NCI-H526 treated with DMSO at 0.1 percent for 48 hours (cell line): ENCODE measurements around the gene IL13RA1.
"Not testable (repeated sequence)": the region's sequence is repeated elsewhere in the genome, so short reads cannot be mapped to it uniquely, and the experiment has no call there.

Source experiments
- DNase-seq: peaks from one replicate; lab custom pipeline; 2025; lab: John Stamatoyannopoulos, UW

The IL13RA1 gene

DNA sequence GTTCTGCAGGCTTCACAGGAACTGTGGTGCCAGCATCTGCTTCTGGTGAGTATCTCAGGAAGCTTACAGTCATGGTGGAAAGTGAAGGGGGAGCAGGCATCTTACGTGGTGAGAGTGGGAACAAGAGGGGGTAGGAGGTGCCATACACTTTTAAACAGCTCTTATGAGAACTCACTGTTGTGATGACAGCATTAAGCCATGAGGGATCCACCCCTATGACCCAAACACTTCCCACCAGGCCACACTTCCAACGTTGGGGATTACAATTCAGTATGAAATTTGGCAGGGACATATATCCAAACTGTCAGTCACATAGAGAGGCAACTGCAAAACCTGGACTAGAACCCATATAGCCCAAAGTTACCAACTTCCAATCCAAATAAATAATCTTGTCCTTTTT, 53.1 kb downstream of the IL13RA1 start:
- no peak for DNase-seq

DNA sequence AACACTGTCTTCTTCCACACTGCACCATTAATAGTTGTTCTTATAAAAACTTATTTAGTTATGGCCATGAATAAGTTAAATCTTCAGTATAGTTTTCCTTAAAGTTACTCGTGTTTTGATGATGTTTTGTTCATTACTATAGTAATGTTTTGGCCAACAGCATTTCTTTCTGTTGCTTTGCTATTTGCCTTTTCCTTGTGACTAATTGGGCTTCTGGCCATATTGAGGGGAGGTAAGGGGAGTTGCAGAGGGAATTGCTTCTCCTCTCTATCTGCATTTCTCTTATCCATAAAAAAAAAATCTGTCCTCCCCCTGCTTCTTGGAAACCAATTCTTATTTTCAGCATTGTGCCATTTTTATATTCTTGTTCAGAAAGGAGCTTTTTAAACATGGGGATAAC, 53.5 kb downstream of the IL13RA1 start:
- DNase-seq, result no peak

DNA sequence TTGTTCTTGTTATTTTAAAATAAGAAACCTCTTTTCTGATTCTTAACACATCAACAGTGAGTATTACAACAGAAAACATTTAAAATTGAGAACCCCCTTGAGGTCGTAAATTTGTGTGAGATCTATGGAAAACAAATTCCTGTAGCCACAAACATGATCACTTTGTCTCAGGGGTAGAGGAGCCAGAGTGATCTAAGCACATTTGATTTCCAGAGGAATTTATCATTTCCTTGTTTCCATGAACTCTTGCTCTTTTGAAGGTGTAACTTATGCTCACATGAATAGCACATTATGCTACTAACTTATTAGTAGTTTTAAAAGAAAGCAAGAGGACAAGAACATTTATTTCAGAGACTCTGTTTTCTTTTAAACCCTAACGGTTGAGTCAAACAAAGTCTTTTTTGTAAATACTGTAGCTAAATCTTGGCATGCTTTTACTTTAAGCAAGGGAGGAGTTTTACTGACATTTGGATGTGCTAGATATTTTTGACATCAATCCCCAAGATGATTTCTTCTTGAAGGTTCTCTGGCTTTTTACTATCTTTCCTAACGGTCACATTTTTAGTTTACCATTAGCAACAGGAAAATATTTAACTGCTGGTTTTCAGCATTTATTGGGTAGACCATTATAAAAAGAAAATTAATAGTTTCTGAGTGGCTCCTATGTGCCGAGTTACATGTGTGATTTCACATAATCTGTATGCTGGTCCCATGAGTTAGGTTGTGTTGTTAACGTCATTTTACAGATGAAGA, 68.3 kb downstream of the IL13RA1 start:
- no peak for DNase-seq

DNA sequence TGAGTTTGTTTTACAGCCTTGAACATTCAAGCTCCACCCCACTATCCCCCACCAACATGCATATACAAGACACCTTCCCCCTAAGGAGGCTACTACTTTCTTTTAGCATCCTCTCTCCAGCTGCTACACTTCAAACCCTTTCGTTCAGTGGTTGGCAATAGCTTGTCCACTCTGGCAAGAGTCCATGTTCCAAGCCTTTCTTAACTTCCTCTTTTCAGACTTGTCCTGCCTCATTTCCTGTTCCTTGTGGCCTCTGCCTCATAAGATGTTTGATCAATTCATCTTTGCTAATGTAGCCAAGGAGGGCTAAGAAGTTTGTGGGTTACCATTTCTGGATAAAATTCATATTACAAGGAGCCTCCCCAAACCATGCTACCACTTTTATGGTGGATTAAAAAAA, 75.5 kb downstream of the IL13RA1 start:
- no peak for DNase-seq

DNA sequence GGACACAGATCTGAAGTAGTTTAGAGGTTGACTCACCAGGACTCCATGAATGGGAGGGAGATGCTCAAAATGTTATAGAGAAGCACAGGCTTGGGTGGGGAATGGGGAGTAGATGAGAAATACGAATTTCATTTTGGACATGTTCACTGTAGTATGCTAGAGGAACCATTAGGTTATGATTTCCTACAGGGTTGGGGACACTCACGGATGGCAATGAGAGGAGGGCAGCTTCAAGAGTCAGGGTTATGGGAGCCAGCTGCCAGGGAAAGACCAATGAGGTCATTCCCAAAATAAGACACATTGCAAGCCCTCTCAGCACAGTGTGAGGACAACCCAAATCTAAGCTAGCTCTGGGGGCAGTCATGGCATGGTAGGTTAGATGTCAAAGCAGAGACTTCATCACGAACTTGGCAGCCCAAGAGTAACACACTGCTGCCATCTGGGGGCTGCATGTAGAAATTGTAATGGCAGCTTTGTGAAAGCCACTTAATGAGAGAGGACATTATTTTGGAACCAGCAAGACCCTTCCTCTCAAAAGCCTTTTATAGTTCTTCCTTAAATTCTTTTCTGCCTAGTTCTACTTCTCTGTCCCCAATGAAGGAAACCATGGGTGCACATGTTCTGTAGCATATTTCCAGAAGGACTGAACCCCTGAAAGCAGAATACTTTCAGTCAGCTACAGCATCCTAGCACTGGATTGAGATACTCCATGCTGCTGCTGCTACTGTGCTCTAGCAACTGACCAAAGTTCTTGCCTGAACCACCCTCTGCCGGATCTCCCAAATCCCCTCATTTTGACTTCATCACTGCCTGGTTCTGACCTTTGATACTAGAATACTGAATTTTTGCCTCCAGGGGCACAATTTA, 80.0 kb downstream of the IL13RA1 start:
- DNase-seq, result peak; percentile 33

DNA sequence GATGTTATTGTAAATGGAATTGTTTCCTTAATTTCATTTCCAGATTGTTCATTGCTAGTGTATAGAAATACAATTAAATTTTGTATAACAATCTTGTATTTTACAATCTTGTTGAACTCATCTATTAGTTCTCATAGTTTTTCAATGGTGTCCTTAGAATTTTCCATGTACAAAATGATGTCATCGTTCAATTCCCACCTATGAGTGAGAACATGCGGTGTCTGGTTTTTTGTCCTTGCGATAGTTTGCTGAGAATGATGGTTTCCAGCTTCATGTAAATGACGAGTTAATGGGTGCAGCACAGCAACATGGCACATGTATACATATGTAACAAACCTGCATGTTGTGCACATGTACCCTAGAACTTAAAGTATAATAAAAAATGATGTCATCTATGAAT, 89.9 kb downstream of the IL13RA1 start:
- not testable (repeated sequence) for DNase-seq

DNA sequence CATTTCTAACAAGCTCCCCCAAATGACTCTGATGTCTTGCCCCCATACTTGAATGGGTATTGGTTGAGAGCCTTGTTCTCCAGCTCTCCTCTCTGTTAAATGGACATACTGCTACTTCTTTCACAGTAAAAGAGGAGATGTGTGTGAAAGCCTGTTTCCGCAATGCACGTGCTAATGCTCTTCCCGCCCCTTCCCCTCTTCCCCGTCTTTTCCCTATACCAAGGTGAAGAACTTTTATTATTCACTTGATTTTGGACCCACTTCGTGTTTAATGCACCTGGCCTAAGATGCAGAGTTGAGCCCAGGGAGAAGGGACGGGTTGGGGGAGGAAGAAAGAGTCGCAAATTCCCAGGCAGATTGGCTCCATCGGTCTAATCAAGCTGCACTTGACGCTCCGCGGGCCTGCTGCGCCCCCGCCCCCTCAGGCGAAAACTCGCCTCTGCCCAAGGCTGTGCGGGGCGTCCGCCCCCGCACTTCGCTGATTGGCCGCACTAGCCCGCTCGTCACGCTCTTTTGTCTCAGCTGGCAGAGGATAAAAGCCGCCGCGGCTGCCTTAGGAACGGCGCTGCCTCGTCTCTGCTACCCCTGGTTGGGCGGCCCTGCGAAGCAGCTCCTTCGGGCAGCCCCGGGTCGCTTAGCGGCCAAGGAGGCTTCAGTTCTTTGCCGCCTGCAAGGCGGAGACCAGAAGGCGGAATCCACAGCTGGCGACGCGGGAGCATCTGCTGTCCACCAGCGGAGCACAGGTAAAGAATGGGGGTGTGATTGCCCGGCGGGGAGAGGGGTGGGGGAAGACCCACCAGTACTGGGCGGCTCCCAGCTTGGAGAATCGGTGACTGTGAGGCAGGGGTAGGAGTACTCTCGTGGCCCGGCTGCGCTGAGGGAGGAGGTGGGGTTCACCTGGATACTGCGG, 96.1 kb downstream of the IL13RA1 start, which contains the start of gene ZCCHC12:
TSS of gene ZCCHC12 (plus strand) at position 562 of the 910 bp plus-strand sequence. CDS start 1,421 bp downstream, outside the sequence.
- peak; percentile 55 for DNase-seq

DNA sequence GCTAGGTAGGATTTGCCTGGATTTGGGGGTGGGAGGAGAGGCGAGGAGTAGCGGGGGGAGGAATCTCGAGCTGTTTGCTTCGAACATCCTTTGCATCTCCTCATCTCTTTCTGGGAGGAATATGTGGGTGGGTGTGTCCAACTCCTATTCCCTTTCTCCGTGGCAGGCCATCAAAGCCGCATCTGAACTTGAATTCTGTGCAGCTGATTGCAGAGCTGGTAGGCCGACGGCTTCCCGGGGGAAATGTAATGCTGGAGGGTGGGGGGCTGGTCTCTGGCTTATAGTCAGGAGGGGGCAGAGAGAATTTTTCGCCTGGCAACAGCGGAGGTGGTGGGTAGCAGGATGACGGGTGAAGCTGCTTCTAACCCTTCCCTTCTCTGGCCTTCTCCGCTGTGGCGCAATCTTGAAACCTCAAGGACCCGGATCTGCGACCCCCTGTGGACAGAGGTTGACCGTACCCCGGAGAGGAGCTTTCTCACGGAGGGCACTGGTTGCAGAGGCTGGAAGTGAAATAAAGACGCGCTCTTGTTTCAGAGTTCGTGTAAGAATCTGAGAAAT, 96.8 kb downstream of the IL13RA1 start:
- no peak for DNase-seq

DNA sequence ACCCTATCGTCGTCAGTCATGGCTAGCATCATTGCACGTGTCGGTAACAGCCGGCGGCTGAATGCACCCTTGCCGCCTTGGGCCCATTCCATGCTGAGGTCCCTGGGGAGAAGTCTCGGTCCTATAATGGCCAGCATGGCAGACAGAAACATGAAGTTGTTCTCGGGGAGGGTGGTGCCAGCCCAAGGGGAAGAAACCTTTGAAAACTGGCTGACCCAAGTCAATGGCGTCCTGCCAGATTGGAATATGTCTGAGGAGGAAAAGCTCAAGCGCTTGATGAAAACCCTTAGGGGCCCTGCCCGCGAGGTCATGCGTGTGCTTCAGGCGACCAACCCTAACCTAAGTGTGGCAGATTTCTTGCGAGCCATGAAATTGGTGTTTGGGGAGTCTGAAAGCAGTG, 97.8 kb downstream of the IL13RA1 start:
- no peak for DNase-seq

DNA sequence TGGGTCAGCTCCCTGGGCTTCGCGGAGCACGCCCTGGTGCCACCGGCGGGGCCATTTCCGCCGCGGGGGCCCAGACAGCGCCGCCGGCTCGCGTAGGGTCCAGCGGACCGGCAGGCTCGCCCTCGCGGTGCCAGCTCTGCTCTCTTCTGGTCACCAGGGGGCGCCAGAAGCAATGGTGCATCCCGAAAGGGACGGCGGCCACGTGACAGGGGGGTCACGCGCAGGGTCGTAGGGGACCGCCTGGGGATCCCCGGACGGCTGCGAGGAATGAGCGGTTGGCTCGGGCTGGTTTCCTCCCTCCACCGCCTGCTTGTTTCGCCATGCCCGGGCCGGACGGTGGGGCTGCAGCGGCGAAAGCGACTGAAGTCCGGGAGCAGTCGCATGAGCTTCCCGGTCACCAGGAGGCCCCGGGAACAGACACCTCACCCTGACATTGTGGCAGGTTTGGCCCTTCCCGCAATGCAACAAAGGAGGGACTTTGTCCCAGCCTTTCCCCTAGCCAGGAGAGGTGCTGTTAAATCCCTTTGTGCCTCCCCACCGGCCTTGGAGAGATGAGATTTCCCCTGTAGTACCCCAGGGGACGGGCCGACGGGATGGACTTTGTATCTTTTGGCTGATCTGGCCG, 112.0 kb downstream of the IL13RA1 start:
- DNase-seq, result peak; percentile 24
